RWPE1 (cell line): ENCODE results near the gene SF3A1.

Experiments
- CTCF ChIA-PET: fragments of 350-600 bp; sonication (Branson Sonifier 250); formaldehyde crosslinking; extraction: SDS; loops from one replicate; lab custom pipeline; 2021; lab: Yijun Ruan, JAX
- POLR2A ChIA-PET: fragments of 400-600 bp; formaldehyde crosslinking; extraction: SDS; loops from one replicate; lab custom pipeline; 2020; ENCODE audit warnings: antibody characterized with exemption; ENCODE audit not compliant: low non-redundant PET; lab: Yijun Ruan, JAX
- DNase-seq: peaks from one replicate; pipeline ENCODE4 v3.0.0; 2012; ENCODE audit warnings: low spot score
- H3K27ac ChIP-seq: fragments of 450-650 bp; 2 replicates; pipeline ENCODE4 v1.5.1; 2017
- TF ChIP-seq, protein P1 (sequence below): fragments of 450-650 bp; conservative IDR thresholded peaks from 2 replicates; pipeline ENCODE4 v1.5.1; 2017; ENCODE audit warnings: low read depth, mild to moderate bottlenecking

Gene SF3A1

GRCh38 chr22:30297276-30297990 is 59.3 kb downstream of the SF3A1 start:
- no peak for DNase-seq
- CTCF ChIA-PET = interaction anchor here (0.9 kb wide), 1 partner anchor 9 kb away, joined by 5 read pairs; no protein-coding TSS in a partner anchor

DNA sequence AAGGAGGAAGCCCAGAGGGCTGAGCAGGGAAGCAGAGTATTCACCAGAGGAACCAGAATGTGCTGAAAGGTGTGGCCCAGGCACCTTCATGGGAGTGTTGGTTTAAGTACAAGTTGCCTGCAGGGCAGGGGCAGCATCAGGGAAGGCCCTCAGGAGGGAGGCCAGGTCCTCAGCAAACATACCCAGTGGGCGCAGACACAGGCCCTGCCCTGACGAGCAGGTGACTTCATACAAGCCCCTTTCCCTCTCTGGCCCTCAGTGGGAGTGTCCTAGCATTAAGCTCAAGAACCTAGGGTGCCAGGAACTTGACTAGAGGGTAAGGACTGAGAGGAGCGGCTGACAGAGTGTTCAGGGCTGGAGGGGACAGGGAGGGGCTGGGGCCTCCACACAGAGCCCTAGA is 59.9 kb downstream of the SF3A1 start:
- ChIA-PET CTCF (no interaction called here), POLR2A (no interaction called here)
- no peak for DNase-seq
- peak overlapping the region; percentile 21; the same call in 1 of the 2 replicates for H3K27ac ChIP-seq
- TF ChIP-seq, protein P1, sequence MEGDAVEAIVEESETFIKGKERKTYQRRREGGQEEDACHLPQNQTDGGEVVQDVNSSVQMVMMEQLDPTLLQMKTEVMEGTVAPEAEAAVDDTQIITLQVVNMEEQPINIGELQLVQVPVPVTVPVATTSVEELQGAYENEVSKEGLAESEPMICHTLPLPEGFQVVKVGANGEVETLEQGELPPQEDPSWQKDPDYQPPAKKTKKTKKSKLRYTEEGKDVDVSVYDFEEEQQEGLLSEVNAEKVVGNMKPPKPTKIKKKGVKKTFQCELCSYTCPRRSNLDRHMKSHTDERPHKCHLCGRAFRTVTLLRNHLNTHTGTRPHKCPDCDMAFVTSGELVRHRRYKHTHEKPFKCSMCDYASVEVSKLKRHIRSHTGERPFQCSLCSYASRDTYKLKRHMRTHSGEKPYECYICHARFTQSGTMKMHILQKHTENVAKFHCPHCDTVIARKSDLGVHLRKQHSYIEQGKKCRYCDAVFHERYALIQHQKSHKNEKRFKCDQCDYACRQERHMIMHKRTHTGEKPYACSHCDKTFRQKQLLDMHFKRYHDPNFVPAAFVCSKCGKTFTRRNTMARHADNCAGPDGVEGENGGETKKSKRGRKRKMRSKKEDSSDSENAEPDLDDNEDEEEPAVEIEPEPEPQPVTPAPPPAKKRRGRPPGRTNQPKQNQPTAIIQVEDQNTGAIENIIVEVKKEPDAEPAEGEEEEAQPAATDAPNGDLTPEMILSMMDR = no peak

More at GRCh38 chr22:30297276-30297990, 59.3 kb downstream of the SF3A1 start:
- POLR2A ChIA-PET = no interaction called here
- H3K27ac ChIP-seq = peak overlapping the region; percentile 21; the same call in 1 of the 2 replicates
- TF ChIP-seq, protein P1 = no peak

- TF ChIP-seq, protein P1 = no peak
- H3K27ac ChIP-seq = peak overlapping the region; percentile 17; the same call in 1 of the 2 replicates
- POLR2A ChIA-PET = no interaction called here
- no peak for DNase-seq
- CTCF ChIA-PET = no interaction called here
Measured at GRCh38 chr22:30296324-30296723, 60.4 kb downstream of the SF3A1 start.

DNA sequence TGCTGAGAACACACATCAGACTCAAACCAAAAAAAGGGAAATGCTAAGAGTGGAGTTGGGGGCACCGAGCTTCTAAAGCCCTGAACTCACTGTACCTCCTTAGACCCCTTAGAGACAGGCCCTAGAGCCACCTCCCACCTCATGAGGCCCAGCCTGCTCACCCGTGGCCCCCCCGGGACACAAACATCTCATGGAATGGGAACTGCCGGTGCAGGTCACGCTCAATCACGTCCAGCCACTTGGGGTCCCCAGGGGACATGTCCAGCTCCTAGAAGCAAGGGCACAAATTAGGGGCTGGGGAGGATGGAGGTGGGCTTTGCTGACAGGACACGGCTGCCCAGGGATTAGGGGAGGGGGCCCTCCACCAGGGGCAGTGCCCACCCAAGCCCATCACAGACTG is 61.1 kb downstream of the SF3A1 start:
- peak overlapping the region; percentile 17; the same call in 1 of the 2 replicates for H3K27ac ChIP-seq
- ChIA-PET CTCF (no interaction called here), POLR2A (no interaction called here)
- DNase-seq = no peak
- TF ChIP-seq, protein P1 = no peak

GRCh38 chr22:30294830-30295229 is 61.9 kb downstream of the SF3A1 start:
- ChIA-PET POLR2A (no interaction called here), CTCF (interaction anchor here (0.6 kb wide), 2 partner anchors 31 to 116 kb away, joined by 3 read pairs; no protein-coding TSS in a partner anchor)
- no peak for DNase-seq
- TF ChIP-seq, protein P1 = no peak
- H3K27ac ChIP-seq = peak overlapping the region; percentile 17

- no peak for DNase-seq
- ChIA-PET CTCF (interaction anchor here (0.6 kb wide), 2 partner anchors 31 to 117 kb away, joined by 3 read pairs; no protein-coding TSS in a partner anchor), POLR2A (no interaction called here)
- H3K27ac ChIP-seq = peak overlapping the region; percentile 17
- TF ChIP-seq, protein P1 = no peak
Measured at GRCh38 chr22:30294066-30294465, 62.6 kb downstream of the SF3A1 start.
